Stimulated activated CD8-positive, alpha-beta memory T cell treated with anti-CD3 and anti-CD28 coated beads, Interleukin-4, amount 100 ng/mL, for 48 hours (primary cell): ENCODE data around the gene ATP2B2.

Experiments
- DNase-seq: peaks from one replicate; pipeline ENCODE4 v3.0.0-alpha.2; 2020

Gene ATP2B2

DNA sequence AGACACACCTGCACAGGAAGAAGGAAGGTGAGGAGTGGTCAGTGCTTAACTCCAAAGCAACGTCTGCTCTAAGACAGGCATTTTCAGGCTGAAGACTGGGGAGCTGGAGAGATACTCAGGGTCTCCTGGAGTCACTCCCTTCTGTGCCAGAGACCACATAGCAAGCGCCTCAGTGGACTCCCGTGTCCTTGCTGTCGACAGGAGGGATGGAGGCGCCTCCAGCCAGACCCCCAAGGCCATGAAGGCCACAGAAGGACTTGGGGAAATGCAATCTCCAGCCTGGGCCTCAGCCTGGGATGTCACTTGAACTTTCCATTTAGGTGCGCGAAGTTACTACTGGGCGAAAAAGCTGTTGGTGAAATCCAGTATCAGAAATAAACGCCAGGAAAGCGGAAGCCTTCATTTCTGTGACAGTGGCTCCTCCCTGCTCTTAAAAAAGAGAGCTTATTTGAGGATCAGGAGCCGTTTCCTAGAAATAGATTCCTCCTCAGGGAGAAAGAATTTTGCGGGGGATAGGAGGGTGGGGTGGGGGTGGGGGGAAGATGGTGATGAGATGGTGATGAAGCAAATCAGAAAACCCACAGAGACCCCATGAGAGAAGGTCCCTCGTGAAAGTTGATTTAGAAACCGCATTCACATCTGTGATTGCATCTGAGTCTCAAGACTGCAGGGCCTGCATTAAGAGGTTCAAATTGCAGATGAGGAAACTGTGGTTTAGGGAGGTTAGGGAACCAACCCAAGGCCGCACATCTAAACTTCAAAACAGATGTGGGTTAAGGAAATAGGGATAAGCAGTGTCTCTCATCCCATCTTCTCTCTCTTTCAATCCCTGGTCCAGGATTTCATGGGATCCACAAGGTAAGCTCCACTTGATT, 78.8 kb downstream of the ATP2B2 start:
- DNase-seq: no peak

DNA sequence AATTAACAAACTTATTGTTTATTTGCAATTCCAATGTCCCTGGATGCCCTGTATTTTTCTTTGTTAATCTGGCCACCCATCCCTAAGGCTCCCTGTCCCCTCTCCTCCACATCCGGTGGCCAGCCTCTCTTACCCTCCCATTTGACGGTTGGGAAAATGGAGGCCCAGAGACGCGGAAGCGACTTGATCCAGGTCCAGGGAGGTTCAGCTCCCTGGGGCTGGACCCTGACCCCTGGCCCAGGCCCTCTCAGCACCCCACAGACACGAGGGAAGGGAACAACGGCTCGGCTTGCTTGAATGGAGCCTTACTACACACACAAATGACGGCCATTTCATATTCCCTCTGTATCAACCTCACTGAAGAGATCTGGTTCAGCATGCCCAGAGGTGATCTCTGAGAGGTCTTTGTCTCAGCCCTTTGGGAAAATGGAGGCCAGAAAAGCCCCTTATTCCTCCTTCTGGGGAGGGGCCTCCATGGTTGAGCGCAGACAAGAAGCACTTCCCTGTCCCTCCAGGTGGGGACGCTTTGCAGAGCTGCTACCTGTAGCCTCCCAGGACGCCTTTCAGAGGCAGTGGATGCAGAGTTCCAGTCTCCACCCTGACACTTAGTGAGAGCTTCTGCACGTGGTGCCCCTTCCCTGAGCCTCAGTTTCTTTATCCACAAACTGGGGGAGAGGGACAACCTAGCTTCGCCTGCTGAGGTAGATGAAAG, 82.1 kb downstream of the ATP2B2 start:
- DNase-seq: no peak

- DNase-seq: no peak
Measured at GRCh38 chr3:10421996-10422395, 83.4 kb downstream of the ATP2B2 start.

DNA sequence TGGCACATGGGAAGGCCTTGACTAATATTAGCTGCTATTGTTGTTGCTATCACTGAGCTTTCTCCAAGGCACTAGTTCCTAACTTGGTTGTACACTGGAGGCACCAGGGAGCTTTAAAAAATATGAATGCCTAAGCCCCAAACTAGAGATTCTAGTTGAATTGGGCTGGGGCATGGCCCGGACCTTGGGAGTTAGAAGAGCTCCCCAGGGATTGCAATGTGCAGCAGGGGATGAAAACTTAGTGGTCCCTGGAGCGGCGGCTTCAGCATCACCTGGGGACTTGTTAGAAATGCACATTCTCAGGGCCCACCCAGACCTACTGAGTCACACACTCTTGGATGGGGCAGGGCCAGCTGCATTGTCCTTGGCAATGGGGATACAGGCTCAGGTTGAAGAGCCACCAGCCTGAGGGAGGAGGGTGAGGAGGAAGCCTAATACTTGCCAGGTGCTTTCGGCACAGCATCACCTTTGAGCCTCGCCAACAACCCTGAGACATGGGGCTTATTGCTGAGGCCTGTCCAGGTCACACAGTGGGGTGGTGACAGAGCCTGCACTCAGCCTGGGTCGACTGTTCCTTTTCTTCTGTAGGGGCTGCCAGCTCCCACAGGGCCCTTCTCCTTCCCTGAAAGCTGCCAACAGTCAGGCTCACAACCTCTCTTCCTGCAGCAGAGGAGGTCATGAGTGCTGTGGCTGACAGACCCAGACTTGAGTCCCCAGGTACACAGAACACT, 84.5 kb downstream of the ATP2B2 start:
- no peak for DNase-seq

DNA sequence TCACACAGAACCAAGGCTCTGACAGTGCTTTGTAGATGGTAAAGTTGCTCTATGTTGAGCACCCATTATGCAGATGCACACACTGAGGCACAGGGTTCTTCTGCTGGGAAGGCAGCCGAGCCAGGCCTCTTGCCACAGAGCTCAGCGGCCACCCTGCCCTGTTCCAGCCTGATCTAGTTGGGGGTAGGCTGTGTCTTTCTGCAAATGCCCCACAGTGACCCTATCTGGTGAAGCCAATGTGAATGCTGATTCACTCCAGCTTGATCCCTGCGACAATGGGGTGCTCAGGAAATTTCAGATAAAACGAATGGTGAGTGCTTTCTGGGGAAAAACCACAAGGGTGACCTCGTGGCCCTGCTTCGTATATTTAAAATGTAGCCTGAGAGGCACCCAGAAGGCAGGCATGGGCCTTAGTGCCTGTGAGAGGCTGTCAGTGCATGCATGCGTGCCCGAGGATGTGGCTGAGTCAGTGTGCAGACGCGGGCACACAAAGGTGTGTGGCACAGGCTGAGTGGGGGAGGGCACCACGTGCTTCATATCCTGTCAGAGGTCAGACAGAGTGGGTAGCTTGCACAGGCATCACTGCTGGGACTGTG, 85.7 kb downstream of the ATP2B2 start:
- peak; percentile 58 for DNase-seq

DNA sequence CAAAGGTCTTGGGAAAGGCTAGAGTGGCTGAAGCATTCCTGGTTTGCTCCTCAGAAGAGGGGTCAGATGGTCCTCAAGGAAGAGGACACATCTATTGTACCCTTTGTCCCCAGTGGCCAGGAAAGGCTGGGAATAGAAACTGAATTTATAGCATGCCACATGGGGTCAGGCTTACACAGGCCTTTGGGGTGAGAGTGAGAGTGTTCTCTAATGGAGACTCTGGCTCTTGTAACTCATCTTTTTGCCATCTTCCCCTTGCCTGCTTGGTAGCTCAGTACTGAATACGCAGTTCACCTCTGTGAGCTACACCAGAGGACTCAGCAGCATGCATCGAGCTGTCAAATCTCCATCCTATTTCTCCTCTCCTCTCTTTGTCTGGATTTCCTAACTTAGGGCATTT, 87.5 kb downstream of the ATP2B2 start:
- DNase-seq: no peak

DNA sequence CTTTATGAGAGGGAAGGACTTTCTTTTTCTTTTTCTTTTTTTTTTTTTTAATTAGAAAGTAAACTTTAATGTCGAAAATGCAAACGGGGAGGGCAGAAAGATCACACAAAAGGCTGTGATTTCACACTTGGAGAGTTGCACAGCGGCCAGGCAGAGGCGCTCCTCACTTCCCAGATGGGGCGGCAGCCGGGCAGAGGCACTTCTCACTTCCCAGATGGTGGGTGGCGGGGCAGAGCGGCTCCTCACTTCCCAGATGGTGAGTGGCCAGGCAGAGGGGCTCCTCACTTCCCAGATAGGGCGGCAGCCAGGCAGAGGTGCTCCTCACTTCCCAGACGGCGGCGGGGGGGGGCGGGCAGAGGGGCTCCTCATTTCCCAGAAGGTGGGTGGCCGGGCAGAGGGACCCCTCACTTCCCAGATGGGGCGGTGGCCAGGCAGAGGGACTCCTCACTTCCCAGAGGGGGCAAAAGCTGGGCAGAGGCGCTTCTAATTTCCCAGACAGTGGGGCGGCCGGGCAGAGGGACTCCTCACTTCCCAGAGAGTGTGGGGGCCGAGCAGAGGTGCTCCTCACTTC, 88.6 kb downstream of the ATP2B2 start:
- DNase-seq: no peak

- no peak for DNase-seq
Measured at GRCh38 chr3:10413041-10413440, 92.3 kb downstream of the ATP2B2 start.

DNA sequence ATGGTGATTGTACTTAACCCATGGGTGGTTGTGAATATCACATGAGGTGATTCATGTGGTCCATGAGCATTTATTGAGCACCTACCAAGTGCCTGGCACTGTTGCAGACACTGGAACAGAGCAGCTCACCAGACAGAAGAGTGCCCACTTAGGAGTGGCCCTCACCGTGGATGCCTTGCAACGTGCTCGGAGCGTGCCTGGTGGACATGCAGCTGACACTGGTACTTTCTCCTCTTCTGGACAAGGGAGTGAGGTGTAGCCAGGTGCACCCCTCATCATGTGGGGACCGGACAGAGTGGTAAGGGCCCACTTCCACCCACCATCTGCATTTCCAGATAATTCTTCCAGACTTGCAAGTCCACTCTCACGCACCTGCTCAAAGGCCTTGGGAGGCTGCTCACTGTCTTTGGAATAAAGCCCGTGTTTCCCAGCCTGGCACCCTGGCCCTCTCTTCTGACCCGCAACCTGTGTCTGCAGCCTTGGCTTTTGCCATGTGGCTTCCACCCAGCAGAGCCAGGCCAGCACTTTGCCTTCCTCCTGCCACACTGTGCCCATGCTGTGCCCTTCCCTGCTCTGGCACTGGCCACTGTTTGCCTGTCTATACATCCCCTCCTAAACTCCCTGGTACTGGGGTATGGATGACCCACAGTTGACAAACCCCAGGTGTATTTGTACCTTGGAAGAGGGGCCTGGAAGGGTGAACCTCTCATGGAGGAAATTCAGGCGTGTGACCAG, 93.6 kb downstream of the ATP2B2 start:
- DNase-seq: no peak

GRCh38 chr3:10410383-10411002, 94.9 kb downstream of the ATP2B2 start:
- no peak for DNase-seq

DNA sequence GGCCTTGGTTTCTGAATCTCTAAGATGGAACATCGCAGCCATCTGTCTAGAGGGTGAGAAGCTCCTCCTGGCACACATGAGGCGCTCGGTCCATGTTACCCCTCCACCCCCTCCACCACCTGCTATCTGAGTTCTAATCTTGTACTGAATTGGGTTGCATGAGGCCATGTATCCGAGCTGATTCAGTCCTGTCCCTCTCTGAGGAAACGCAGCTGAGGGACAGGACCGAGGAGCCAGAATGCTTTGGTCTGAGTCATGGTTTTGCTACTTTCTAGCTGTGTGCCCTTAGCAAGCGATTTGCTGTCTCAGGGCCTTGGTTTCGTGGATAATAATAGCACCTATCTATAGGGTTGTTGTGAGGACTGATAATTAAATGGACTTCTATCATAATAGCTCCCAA, 96.7 kb downstream of the ATP2B2 start:
- no peak for DNase-seq

DNA sequence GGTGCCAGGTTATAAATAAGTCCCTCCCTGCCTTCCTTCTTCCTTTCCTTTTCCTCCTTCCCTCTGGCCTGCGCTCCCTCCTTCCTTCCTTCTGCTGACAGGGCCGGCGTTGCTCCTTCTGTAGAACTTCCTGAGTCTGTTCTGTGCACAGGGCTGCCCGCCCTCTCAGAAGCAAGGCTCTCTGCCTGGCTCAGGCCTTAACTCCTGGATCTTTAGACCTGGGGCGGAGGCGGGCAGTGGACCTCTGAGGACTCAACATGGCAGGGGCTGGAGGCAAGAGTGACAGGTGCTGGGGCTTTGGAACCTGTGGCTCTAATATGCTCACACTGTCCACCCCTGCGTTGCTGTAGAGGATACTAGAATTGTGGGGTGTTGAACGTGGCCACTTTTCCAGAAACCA, 98.0 kb downstream of the ATP2B2 start:
- DNase-seq: no peak

DNA sequence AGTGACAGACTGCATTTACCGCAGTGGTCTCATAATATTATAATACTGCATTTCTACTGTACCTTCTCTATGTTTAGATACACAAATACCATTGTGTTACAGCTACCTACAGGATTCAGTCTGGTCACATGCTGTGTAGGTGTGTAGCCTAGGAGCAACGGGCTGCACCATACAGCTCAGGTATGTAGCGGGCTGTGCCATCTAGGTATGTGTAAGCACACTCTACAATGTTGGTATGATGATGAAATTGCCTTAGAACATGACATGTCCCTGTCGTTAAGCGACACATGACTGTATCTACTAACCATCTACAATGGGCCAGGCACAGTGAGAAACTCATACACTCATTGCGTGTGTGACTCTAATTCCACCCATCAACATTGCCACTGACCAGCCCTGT, 99.0 kb downstream of the ATP2B2 start:
- DNase-seq: no peak

- DNase-seq: no peak
Measured at GRCh38 chr3:10405816-10406215, 99.6 kb downstream of the ATP2B2 start.

GRCh38 chr3:10404876-10405275, 100.5 kb downstream of the ATP2B2 start:
- DNase-seq: no peak

DNA sequence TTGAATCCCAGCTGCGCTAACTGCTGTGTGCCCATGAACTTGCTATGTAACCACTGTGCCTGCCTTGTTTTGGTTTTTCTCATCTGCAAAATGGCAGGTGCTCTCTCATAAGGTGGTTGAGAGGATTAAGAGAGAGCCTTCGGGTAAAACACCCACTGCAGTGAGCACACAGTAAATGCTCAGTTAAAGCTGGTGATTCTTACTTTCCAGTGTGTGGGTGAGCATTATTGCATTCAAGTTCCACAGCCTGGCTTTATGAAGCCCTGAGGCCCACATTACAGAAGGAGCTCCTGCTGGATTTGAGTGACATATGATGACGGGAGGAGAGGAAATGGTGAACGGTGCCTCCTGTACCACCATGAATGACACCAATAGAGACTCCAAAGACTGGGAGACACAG, 101.0 kb downstream of the ATP2B2 start:
- no peak for DNase-seq

- no peak for DNase-seq
Measured at GRCh38 chr3:10401990-10402761, 103.2 kb downstream of the ATP2B2 start.

- no peak for DNase-seq
Measured at GRCh38 chr3:10400749-10401495, 104.5 kb downstream of the ATP2B2 start.

DNA sequence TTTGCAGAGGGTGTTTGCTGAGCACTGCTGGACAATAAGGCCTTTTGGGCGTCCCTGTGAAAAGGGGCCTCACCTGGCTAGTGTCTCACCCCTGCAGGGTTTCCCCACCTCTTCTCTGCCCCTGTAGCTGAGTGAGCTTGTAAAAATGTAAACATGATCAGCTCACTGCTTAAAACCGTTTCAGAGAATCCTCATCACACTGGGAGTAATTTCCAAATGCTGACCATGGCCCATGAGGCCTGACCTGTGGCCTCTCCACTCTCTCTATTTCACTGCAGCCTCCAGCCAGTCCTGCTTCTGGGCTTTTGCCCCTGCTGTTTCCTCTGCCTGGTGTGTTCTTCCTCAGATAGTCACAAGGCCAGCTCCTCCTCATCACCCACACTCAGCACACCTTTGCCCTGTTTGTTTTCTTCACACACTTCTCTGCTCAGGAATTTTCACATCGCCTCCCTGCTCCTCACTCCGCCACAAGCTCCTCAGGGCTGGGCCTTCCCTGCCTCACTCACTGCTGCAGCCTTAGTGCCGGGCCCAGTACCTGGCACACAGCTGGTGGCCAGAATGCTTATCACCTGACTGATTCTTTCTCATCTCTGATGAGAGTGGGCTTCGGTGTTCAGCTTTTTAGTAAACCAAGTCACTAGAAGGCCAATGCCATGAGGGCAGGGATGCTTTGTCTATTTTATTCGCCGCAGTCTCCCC, 105.2 kb downstream of the ATP2B2 start:
- no peak for DNase-seq

GRCh38 chr3:10399634-10400033, 105.8 kb downstream of the ATP2B2 start:
- DNase-seq: no peak
